HG02623 (cell line): ENCODE data around the gene AAK1.

Experiments used
- ATAC-seq: cut with Tn5 transposase; IDR thresholded peaks from one replicate; pipeline ENCODE4 v1.9.1; 2021; ENCODE audit warnings: moderate library complexity; ENCODE audit not compliant: unreplicated experiment

Gene AAK1

GRCh38 chr2:69547984-69548715, 95.4 kb downstream of the AAK1 start:
- ATAC-seq: no peak

GRCh38 chr2:69546646-69547045, 96.9 kb downstream of the AAK1 start:
- ATAC-seq: no peak

- ATAC-seq: peak; percentile 52
These were observed 98.0 kb downstream of the AAK1 start for GRCh38 chr2:69545477-69545932.

DNA sequence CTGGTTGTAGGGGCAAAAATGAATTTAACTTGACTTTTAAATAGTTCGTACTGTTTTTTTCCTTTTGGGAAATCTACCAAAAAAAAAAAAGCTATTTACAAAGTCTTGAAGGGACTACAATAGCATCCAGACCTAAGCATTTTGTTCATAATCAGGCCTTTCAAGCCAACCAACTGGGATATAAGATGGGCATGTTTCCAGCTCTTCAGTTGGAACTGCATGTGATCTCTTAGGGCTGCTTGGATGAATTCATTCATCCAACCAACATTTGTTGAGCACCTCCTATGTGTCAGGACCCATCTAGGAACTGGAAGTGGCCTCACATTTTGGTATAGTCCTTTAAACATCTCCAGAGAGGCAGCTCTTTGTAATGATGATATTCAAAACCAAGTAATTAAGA, 98.6 kb downstream of the AAK1 start:
- no peak for ATAC-seq

- ATAC-seq: no peak
These were observed 104.0 kb downstream of the AAK1 start for GRCh38 chr2:69539549-69539908.

DNA sequence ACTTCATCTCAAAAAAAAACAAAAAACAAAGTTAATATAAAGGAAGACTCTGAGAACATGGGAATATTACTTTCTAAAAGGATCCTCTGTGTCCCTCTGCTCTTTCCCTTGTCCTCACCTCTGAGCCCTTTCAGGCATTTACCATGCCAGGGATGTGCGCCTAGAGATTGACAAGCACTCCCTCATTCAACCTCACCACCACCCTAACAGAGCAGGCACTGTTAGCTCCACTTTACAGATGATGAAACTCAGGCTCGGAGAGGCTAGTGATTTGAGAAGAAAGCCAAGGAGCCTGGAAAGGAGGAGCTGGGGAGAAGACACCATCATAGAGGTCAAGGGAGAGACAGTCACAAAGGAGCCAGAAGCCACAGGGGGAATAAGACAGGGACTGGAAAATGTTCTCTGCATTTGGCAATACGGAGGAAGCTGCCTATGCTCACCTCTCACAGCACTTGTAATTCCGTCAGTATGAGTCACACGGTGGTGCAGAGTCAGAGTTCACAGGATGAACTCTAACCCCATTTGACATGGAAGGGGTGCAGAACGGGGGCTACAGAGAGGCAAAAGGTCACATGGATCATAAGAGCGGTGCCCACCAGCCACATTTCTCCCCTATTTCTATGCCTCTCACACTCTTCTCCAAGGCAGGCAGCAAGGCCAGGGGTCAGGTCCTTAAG, 104.5 kb downstream of the AAK1 start:
- ATAC-seq: no peak

DNA sequence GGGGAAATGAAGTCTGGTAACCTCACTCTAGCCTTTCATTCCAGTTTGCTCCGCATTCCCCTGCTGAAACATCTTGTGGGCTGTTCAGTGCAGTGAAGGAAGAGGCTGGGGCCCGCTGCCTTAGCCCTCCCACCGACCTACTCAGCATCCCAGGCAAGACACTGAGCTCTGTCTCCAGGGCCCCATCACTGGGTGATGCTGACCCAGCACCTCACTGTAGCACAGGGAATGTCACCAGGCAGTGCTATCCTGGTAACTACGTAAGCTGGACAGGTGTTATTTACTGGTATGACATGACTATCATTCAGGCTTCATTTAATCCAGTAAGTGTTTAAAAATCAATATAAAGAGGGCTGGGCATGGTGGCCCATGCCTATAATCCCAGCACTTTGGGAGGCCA, 105.3 kb downstream of the AAK1 start:
- ATAC-seq: no peak

DNA sequence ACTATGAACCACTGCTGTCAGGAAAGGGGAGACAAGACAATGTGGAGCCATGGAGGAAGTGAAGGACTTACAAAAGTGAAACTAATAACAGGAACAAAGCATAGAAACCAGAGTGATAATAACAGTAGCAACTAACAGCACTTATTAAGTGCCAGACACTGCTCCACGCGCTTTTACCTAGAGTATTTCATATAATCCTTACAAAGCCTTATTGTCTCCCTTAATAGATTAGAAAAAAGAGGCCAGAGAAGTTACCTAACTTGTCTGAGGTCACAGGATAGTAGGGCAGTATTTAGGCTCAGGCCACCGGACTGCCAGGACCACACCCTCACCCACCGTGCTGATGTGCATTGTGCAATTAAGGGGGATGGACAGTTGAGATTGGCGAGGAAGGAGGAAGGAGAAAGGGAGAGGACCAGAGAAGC, 107.7 kb downstream of the AAK1 start:
- no peak for ATAC-seq

GRCh38 chr2:69531186-69531585, 112.4 kb downstream of the AAK1 start:
- ATAC-seq: no peak

DNA sequence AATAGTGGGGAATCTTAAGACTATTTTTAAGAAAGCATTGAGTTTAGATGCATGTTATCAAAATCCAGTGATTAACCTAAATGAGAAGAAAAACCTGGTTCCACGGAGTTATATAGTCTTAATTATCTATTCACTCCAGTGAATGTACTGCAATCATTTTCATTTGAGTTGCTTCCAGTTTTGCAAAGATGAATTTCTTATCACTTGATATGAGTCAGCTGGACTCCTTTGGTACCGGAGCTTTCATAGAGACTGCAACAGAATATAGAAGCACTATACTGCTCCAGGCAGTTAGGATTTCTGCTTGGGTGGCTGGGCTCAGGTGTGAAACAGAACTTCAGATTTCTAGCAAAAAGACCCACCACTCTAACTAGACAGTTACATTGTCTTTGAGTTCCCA, 114.1 kb downstream of the AAK1 start:
- no peak for ATAC-seq

DNA sequence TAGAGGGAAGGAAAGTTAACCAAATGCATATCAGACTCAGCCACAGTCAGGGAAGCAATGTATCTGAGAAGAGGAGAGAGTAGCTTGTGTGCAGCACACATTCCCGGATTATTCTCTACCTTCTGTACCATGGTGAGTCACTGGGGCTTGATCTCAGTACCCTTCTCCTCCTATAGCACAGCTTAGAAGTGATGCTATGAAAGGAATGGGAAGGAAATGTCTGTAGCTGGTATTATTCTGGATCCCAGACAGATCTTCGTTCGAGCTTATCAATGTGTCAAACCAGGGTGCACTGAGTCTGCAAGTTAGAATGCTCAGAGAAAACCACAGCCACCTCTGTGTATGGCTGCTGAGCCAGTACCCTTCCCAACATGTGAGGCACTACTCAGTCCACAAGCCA, 118.3 kb downstream of the AAK1 start:
- no peak for ATAC-seq

- ATAC-seq: no peak
These were observed 118.7 kb downstream of the AAK1 start for GRCh38 chr2:69524799-69525198.

GRCh38 chr2:69521747-69522146, 121.8 kb downstream of the AAK1 start:
- ATAC-seq: no peak

DNA sequence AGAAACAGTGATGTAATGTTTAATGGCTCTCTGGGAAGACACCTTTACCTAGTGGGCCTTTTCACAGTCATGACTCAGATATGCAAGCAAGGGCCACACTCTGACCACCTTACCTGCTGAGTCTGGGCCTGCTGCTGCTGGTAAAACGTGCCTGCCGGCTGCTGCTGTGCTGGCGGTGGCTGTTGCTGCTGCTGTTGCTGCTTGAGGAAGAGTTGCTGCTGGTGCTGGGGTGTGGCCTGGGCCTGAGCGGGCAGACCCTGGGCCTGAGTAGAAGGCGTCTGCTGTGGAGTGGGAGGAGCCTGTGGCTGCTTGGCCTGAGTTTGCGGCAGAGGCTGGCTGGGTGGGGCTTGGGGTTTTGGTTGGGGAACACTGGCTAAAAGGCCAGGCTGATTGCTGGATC, 124.7 kb downstream of the AAK1 start:
- ATAC-seq: no peak

DNA sequence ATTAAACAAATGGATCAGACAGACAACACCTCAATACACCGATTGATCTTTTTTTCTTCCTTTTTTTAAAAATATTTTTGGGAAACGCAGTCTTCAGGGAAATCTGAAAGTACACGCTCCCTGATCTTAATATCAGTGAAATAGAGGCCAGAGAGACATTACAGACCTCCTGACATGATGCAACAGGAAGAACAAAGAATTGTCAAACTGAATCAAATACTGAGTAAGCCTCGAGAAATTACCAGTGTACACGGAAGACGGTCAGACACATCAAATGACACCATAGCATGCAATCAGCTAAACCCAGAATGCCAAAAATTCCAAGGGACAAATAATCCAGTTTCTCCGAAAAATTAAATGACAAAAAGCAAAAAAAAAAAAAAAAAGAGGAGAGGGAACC, 126.1 kb downstream of the AAK1 start:
- ATAC-seq: no peak

DNA sequence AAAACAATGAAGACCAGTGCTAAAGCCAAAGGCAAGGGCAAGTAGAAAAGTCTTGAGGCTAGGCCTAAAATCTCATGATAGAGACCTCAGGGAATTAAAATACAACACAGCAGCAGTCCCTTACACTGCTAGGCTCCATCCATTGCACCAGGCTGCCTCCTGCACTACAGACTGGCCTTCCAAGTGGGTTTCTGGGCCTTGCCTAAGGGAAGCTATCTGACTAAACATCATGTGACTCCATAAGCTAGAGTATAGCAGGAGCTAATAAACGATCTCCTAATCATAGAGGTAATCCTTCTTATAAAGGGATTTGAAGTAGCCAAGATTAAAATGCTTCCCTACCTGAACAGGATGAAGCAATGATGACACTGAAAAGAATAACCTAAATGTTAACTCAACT, 128.7 kb downstream of the AAK1 start:
- no peak for ATAC-seq

- ATAC-seq: no peak
These were observed 129.1 kb downstream of the AAK1 start for GRCh38 chr2:69514406-69514805.

GRCh38 chr2:69512446-69512845, 131.1 kb downstream of the AAK1 start:
- no peak for ATAC-seq

DNA sequence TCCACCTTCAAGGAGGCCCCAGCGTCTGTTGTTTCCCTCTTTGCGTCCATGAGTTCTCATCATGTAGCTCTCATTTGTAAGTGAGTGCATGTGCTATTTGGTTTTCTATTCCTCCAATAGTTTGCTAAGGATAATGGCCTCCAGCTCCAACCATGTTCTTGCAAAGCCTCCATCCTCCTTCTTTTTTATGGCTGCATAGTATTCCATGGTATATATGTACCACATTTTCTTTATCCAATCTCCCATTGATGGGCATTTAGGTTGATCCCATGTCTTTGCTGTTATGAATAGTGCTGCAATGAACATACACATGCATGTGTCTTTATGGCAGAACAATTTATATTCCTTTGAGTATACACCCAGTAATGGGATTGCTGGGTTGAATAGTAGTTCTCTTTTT, 133.3 kb downstream of the AAK1 start:
- no peak for ATAC-seq

DNA sequence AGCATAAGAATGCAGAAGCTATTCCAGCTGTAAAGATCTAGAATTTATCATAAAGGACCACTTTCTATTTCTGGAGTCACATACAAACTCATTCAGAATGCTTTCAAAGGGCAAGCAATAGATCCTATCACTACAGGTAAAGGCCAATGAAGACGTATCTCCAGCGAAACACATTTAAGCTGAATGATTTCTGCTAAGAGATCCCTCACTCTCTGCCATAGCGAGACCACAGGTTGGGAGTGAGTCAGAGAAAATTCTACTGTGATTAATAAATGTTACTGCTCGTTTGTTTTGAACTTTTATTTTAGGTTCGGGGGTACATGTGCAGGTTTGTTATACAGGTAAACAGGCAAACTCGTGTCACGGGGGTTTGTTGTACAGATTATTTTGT, 133.8 kb downstream of the AAK1 start:
- ATAC-seq: no peak

DNA sequence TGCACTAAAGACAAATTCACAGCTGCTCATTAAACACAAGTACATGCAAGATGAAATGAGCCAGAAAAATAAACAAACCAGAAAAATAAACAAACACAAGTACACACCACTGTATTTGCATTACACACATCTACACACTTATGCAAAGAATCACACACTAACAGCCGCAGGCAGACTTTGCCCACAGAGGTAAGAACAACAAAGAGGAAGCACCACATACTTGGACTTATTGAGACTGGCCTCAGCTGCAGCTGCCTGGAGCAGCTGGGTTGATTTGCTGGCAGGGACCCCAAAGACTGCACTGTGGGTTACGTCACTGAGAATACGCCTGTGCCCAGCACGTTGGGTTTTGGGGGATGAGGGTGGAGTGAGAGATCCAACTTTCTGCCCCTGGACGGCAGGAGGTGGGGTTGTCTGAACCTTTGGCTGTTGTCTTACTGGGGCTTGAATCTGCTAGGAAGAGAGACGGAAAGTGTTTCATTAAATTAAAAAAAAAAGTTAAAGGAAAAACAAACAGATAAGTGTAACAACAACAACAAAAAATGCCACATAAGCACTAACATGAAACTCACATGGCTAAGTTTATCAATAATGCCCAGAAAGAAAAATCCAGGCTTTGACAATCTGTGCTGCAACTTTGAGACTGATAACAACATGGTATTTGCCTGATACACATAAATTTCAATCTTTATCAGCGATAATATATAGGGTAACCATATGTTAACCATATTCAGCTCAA, 134.4 kb downstream of the AAK1 start:
- ATAC-seq: no peak

DNA sequence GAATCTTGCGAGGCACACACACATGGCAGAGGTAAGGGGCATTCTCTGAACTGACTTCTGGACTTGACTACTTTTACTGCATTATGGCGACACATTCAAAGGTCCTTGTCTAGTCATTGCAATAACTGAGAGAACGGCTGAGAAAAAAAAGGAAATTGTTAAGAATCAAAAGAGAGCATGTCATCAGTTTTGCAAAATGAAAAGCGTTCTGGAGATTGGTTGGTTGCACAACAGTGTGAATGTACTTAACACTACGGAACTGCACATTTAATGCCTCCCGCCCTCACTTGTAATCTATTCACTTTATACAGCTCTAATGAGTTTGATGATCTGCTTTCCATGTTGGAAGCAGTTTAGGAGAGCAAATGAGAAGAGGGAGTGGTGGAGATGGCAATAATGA, 137.8 kb downstream of the AAK1 start:
- ATAC-seq: no peak
